Measurements from ENCODE around the gene ADCY3. TPM values are rescaled to one million over a fixed set of nuclear protein-coding genes. Genes with fewer than 3 reads are reported as not detected.

The ADCY3 gene
- polyA plus RNA-seq, 1 of the 3 experiments (the other 2 are of a cell fraction): 53.9 TPM

DNA sequence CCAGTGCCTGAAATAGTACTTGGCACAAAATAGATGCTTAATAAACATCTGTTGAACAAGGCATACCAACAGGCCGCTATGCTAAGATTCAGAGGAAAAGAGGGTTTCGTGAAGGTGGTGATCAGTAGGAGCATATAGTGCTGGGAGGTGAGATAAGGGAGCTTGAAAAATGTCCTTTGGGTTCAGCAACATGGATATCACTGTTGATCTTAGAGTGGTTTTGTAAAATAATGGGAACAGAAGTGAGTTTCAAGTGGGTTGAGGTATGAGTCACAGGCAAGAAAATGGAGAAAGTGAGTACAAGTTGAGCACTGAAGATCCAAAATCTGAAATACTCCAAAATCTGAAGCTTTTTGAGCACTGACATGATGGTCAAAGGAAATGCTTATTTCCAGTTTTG, 122.4 kb downstream of the ADCY3 start:
- no peaks in the 10 kb centered on the region for H3K27me3 ChIP-seq (ENCODE audit: insufficient read depth)
- H3K27ac ChIP-seq (ENCODE audit: low read depth in 2 of 2, low read length in 1 of 2): no peak overlapping the region
- H3K9me3 ChIP-seq: no peaks in the 10 kb centered on the region
- no peaks in the 10 kb centered on the region for H4K20me1 ChIP-seq (ENCODE audit: insufficient read depth)
- TF ChIP-seq SIN3A (IDR thresholded peaks at IDR 0.05; ENCODE audit: borderline replicate concordance, low read depth, low read length): no peak
- TF ChIP-seq FOSL2 (IDR thresholded peaks at IDR 0.05; ENCODE audit: borderline replicate concordance, low read depth): 0 out of 2 replicates have a peak, but pooled peaks have one; percentile 1
- no peaks in the 10 kb centered on the region for H3F3A ChIP-seq (replicated peaks; ENCODE audit: insufficient read depth)
- DNase-seq: no peak
- WGBS (ENCODE audit: low lambda C conversion rate): 98% methylated on average over 2 of the region's 2 CpGs
- H2AFZ ChIP-seq (ENCODE audit: low read depth): no peak overlapping the region
- peaks cover 11 to 12% of the 10 kb centered on the region in 2 experiments; a peak in 3 of 4 replicates for H3K4me1 ChIP-seq (ENCODE audit: control insufficient read depth in 1 of 2, insufficient read depth in 2 of 2, low read depth in 1 of 2, low read length in 1 of 2)
- H3K9me2 ChIP-seq: no peaks in the 10 kb centered on the region
- H3K4me3 ChIP-seq (ENCODE audit: low read depth in 2 of 2, low read length in 1 of 2): no peak overlapping the region
- no peak overlapping the region for H3K4me2 ChIP-seq
- ChIA-PET POLR2A (interaction anchor here (0.8 kb wide), 1 partner anchor 30 kb away, joined by 3 read pairs; no protein-coding TSS in a partner anchor), CTCF (interaction anchor here (1.0 to 3.8 kb wide), 3 partner anchors 12 to 407 kb away, joined by 3 to 24 read pairs (median 3); no protein-coding TSS in a partner anchor)
- no peak overlapping the region for H3K9ac ChIP-seq
- H3K36me3 ChIP-seq (replicated peaks in 1 of 2; ENCODE audit: control insufficient read depth in 1 of 2, insufficient read depth in 2 of 2, low read length in 1 of 2): peaks cover 18 to 27% of the 10 kb centered on the region in 2 experiments
- peaks cover 92% of the 10 kb centered on the region for H3K79me2 ChIP-seq (ENCODE audit: insufficient read depth)

DNA sequence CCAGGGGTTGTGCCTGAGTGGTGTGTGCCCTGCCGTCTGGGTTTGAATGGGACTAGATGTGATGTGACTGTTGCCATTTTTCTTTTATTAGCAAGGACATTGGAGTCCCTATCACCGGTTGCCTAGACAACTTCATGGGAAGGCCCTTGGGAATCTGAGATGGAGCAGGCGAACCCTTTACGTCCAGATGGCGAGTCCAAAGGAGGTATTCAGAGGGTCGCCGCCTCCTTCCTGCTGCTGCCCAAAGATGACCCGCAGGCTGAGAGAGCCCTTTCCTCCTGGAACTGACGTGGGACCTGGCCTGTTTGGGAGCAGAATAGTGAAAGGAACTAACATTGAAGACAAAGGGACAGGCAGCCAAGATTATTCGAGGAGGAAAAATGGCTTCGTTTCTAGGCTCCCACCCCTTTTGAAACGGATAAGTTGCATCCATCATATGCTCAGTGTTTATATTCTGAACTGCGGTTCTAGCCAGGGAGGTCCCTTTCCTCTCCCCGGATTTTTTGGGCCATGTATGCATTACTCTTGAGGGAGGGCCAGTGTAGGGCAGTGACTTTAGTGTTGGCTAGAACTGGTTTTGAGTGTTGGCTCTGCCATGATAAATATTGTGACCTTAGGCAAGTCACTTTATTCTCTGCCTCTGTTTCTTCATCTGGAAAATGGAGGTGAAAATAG, 126.1 kb downstream of the ADCY3 start:
- peak overlapping the region; percentile 86 for H2AFZ ChIP-seq (ENCODE audit: low read depth)
- H3K4me3 ChIP-seq (ENCODE audit: low read depth in 2 of 2, low read length in 1 of 2): peak overlapping the region; percentile 89 to 93
- H3K4me2 ChIP-seq: peak overlapping the region; percentile 80
- no peak for TF ChIP-seq TCF12 (IDR thresholded peaks at IDR 0.05)
- no peak for TF ChIP-seq SMC3 (IDR thresholded peaks at IDR 0.05; ENCODE audit: low read depth, low read length)
- TF ChIP-seq, protein P1, sequence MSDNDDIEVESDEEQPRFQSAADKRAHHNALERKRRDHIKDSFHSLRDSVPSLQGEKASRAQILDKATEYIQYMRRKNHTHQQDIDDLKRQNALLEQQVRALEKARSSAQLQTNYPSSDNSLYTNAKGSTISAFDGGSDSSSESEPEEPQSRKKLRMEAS (IDR thresholded peaks at IDR 0.05; ENCODE audit: low read depth): 0 out of 2 replicates have a peak, but pooled peaks have one; percentile 6
- H3K79me2 ChIP-seq (ENCODE audit: insufficient read depth): peaks cover 56% of the 10 kb centered on the region
- H3K27ac ChIP-seq (ENCODE audit: low read depth in 2 of 2, low read length in 1 of 2): peak overlapping the region; percentile 94 to 100
- H3K9ac ChIP-seq: peak overlapping the region; percentile 98
- WGBS (ENCODE audit: low lambda C conversion rate): 1% methylated on average over 14 of the region's 14 CpGs
- H4K20me1 ChIP-seq (ENCODE audit: insufficient read depth): no peaks in the 10 kb centered on the region
- POLR2A ChIA-PET: interaction anchor here (1.2 to 1.6 kb wide), 5 partner anchors 10 to 710 kb away, joined by 3 to 8 read pairs (median 6); partner anchors contain the start of gene TP53I3
- peaks cover 12 to 13% of the 10 kb centered on the region in 2 experiments for H3K36me3 ChIP-seq (replicated peaks in 1 of 2; ENCODE audit: control insufficient read depth in 1 of 2, insufficient read depth in 2 of 2, low read length in 1 of 2)
- peaks cover 18 to 19% of the 10 kb centered on the region in 2 experiments; a peak in 3 of 4 replicates for H3K4me1 ChIP-seq (ENCODE audit: control insufficient read depth in 1 of 2, insufficient read depth in 2 of 2, low read depth in 1 of 2, low read length in 1 of 2)
- no peaks in the 10 kb centered on the region for H3K27me3 ChIP-seq (ENCODE audit: insufficient read depth)
- no peak for DNase-seq
- CTCF ChIA-PET: interaction anchor here (1.0 to 4.4 kb wide), 10 partner anchors 15 to 384 kb away, joined by 3 to 31 read pairs (median 10); no protein-coding TSS in a partner anchor
- no peaks in the 10 kb centered on the region for H3K9me3 ChIP-seq
- peaks cover 4% of the 10 kb centered on the region for H3F3A ChIP-seq (replicated peaks; ENCODE audit: insufficient read depth)
- H3K9me2 ChIP-seq: no peaks in the 10 kb centered on the region

DNA sequence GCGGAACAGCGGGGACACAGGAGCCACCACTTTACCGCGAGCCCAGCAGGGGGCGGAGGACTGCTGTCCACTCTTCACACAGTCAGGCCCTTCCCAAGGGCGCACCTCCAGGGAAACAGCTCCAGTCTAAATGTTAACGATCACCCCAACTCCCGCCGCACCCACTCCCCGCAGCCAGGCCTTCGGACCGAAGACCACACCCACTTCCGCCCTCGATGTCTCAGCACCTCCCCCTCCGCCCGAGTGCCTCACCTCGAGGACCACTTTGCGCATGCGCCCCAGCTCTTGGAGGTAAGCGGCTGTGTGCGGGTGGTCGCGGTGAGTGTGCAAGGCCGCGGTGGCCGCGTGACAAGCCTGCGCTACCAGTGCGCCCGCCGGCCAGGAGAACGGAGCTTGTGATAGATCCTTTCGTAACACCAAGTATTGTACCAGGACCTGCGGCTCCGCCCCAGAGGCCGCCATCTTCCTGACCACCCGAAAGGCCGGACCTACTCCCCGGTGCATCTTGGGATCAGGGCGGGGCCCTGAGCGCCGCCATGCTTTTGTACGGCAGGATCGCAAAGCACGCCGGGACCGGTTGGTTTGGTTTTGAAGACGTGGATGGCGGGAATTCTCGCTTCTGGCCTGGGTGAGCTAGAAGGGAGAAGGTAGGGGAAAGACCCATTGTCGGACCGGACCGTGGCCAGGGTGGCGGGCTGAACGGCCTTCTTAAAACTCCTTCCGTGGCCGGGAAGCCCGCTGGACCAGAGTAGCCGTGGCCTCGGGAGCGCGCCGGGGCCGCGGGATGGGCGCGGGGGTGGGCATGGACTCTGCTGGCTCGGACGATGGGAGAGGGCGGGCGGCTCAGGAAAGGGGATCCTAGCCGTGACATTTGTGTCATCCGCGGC, 126.9 kb downstream of the ADCY3 start, which contains the start of the genes CENPO and PTRHD1:
Gene CENPO, plus strand, starts transcription at position 552 of the 887 bp plus-strand sequence. CDS start 495 bp downstream, outside the sequence.
Gene PTRHD1, minus strand, starts transcription at position 518 of the 887 bp plus-strand sequence. Its CDS starts 14 bp downstream, at position 504.
- H3K9ac ChIP-seq: peak within 1 kb of the TSS; percentile 98
- H4K20me1 ChIP-seq (ENCODE audit: insufficient read depth): no peaks in the 10 kb centered on the region
- H3K4me1 ChIP-seq (ENCODE audit: control insufficient read depth in 1 of 2, insufficient read depth in 2 of 2, low read depth in 1 of 2, low read length in 1 of 2): peaks cover 18 to 19% of the 10 kb centered on the region in 2 experiments; a peak in 3 of 4 replicates
- CTCF ChIA-PET: interaction anchor here (0.6 to 4.4 kb wide), 23 partner anchors 14 to 709 kb away, joined by 3 to 31 read pairs (median 4); partner anchors contain the start of gene TP53I3
- H3K9me3 ChIP-seq: no peaks in the 10 kb centered on the region
- no peaks in the 10 kb centered on the region for H3K9me2 ChIP-seq
- peak within 1 kb of the TSS; percentile 89 to 93 for H3K4me3 ChIP-seq (ENCODE audit: low read depth in 2 of 2, low read length in 1 of 2)
- H3K79me2 ChIP-seq (ENCODE audit: insufficient read depth): peaks cover 48% of the 10 kb centered on the region
- peaks cover 8 to 12% of the 10 kb centered on the region in 2 experiments for H3K36me3 ChIP-seq (replicated peaks in 1 of 2; ENCODE audit: control insufficient read depth in 1 of 2, insufficient read depth in 2 of 2, low read length in 1 of 2)
- peak within 1 kb of the TSS; percentile 86 for H2AFZ ChIP-seq (ENCODE audit: low read depth)
- H3K27ac ChIP-seq (ENCODE audit: low read depth in 2 of 2, low read length in 1 of 2): peak within 1 kb of the TSS; percentile 94 to 100
- H3F3A ChIP-seq (replicated peaks; ENCODE audit: insufficient read depth): peaks cover 4% of the 10 kb centered on the region
- peak; percentile 99 for DNase-seq
- 1% methylated on average over 70 of the region's 74 CpGs for WGBS (ENCODE audit: low lambda C conversion rate)
- POLR2A ChIA-PET: interaction anchor here (0.7 to 1.6 kb wide), 20 partner anchors 10 to 968 kb away, joined by 3 to 9 read pairs (median 3); partner anchors contain the start of genes ATAD2B, NCOA1 and TP53I3
- peak within 1 kb of the TSS; percentile 80 for H3K4me2 ChIP-seq
- no peaks in the 10 kb centered on the region for H3K27me3 ChIP-seq (ENCODE audit: insufficient read depth)
- TF ChIP-seq MXI1 (IDR thresholded peaks at IDR 0.05; ENCODE audit: low read depth, low read length) (peak; percentile 87), POLR2AphosphoS5 (IDR thresholded peaks at IDR 0.05; ENCODE audit: low read depth, low read length) (peak; percentile 76), TEAD4 (IDR thresholded peaks at IDR 0.05; ENCODE audit: borderline replicate concordance, insufficient read depth) (no peak), GATA2 (CRISPR knock-in tag; IDR thresholded peaks at IDR 0.05) (no peak), CHD2 (IDR thresholded peaks at IDR 0.05; ENCODE audit: low read length, partially characterized antibody) (peak; percentile 9), JUND (IDR thresholded peaks at IDR 0.05) (no peak), FOXM1 (IDR thresholded peaks at IDR 0.05; ENCODE audit: low read depth) (no peak), ELF1 (IDR thresholded peaks at IDR 0.05) (peak; percentile 45; the same call in 1 of the 2 replicates), YY1 (IDR thresholded peaks at IDR 0.05; ENCODE audit: low read depth) (peak; percentile 100), TAF1 (IDR thresholded peaks at IDR 0.05; ENCODE audit: borderline replicate concordance, low read depth, low read length) (peak; percentile 95), RCOR1 (IDR thresholded peaks at IDR 0.05; ENCODE audit: low read length) (no peak; the same call in none of the 2 replicates), NRF1 (IDR thresholded peaks at IDR 0.05; ENCODE audit: low read depth, low read length) (peak; percentile 93), EZH2phosphoT487 (IDR thresholded peaks at IDR 0.05; ENCODE audit: borderline replicate concordance, low read depth) (no peak)
- TF ChIP-seq, protein P2, sequence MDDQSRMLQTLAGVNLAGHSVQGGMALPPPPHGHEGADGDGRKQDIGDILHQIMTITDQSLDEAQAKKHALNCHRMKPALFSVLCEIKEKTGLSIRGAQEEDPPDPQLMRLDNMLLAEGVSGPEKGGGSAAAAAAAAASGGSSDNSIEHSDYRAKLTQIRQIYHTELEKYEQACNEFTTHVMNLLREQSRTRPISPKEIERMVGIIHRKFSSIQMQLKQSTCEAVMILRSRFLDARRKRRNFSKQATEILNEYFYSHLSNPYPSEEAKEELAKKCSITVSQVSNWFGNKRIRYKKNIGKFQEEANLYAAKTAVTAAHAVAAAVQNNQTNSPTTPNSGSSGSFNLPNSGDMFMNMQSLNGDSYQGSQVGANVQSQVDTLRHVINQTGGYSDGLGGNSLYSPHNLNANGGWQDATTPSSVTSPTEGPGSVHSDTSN (IDR thresholded peaks at IDR 0.05): peak; percentile 4; the same call in 1 of the 2 replicates
